A673 (cell line): Measurements from ENCODE around the gene CARMIL1. TPM values are rescaled to one million over a fixed set of nuclear protein-coding genes. Genes with fewer than 3 reads are reported as not detected.

Experiments used
- BruUV-seq: library from RNA; stranded (reverse); fragments of 400-500 nt; replicated peaks from 2 replicates; lab custom pipeline; 2021; lab: Mats Ljungman, UMichigan
- CTCF ChIA-PET: fragments of 300-600 bp; sonication (Branson Sonifier 250); formaldehyde crosslinking; loops from one replicate; lab custom pipeline; 2022; ENCODE audit warnings: antibody characterized with exemption; lab: Charles Lee
- POLR2A ChIA-PET: fragments of 300-600 bp; sonication (Branson Sonifier 250); formaldehyde crosslinking; loops from one replicate; lab custom pipeline; 2022; ENCODE audit warnings: antibody characterized with exemption; ENCODE audit not compliant: low non-redundant PET; lab: Charles Lee
- DNase-seq: peaks from one replicate; pipeline ENCODE4 v3.0.0-alpha.2; 2015; ENCODE audit warnings: low spot score
- H3K27ac ChIP-seq: fragments of 200-600 bp; sonication (generic); 2 replicates; pipeline ENCODE4 v1.5.1; 2016; ENCODE audit warnings: mixed run types, low read depth, mild to moderate bottlenecking, mixed read lengths, antibody characterized with exemption, low read length; ENCODE audit not compliant: poor library complexity, severe bottlenecking
- H3K27me3 ChIP-seq: fragments of 200-600 bp; sonication (generic); replicated peaks from 2 replicates; pipeline ENCODE4 v1.6.1; 2017; ENCODE audit warnings: mixed run types, low read depth, mild to moderate bottlenecking, mixed read lengths, antibody characterized with exemption, low read length; ENCODE audit not compliant: insufficient read depth, poor library complexity
- H3K36me3 ChIP-seq: fragments of 200-600 bp; sonication (generic); 2 replicates; pipeline ENCODE4 v1.6.1; 2016; ENCODE audit warnings: mixed run types, mild to moderate bottlenecking, mixed read lengths, antibody characterized with exemption, low read length; ENCODE audit not compliant: insufficient read depth, poor library complexity, severe bottlenecking
- H3K4me1 ChIP-seq: fragments of 200-600 bp; sonication (generic); 2 replicates; pipeline ENCODE4 v1.6.1; 2017; ENCODE audit warnings: mixed run types, mild to moderate bottlenecking, mixed read lengths, antibody characterized with exemption, low read length; ENCODE audit not compliant: insufficient read depth, poor library complexity, severe bottlenecking
- H3K4me3 ChIP-seq: fragments of 200-600 bp; sonication (generic); 2 replicates; pipeline ENCODE4 v1.5.1; 2016; ENCODE audit warnings: low read depth, mixed run types, mild to moderate bottlenecking, mixed read lengths, low read length; ENCODE audit not compliant: poor library complexity, severe bottlenecking
- H3K9me3 ChIP-seq: fragments of 200-600 bp; sonication (generic); 2 replicates; pipeline ENCODE4 v1.6.1; 2016; ENCODE audit warnings: mixed run types, low read depth, mild to moderate bottlenecking, mixed read lengths, antibody characterized with exemption, low read length; ENCODE audit not compliant: poor library complexity, severe bottlenecking
- EZH2 ChIP-seq: fragments of 200-600 bp; sonication (generic); IDR thresholded peaks from 2 replicates; pipeline ENCODE4 v1.6.1; 2017; ENCODE audit warnings: borderline replicate concordance, low read depth, mild to moderate bottlenecking, mixed read lengths, antibody characterized with exemption, low read length; ENCODE audit not compliant: poor library complexity, severe bottlenecking
- intact Hi-C: fragments of 100-400 bp; cut with micrococcal nuclease; formaldehyde crosslinking; loops from one replicate; pipeline ENCODE4 v1.10.0; 2022; ENCODE audit not compliant: unreplicated experiment
- total RNA-seq: library from RNA; stranded (reverse); gene quantifications from 2 replicates; pipeline ENCODE4 v1.2.3, GENCODE V29; 2021
- TF ChIP-seq, protein P1 (sequence below): fragments of 300-800, 200-600 bp; sonication (generic); conservative IDR thresholded peaks from 2 replicates; pipeline ENCODE4 v1.5.1; 2017; ENCODE audit warnings: low read depth, mild to moderate bottlenecking, antibody characterized with exemption, low read length, moderate library complexity, mixed read lengths

The CARMIL1 gene
- total RNA-seq, 1 experiment from 2014 or later, result 7.2 TPM

GRCh38 chr6:25316626-25317025 lies 37.5 kb downstream of the CARMIL1 start:
- Histone ChIP-seq H3K9me3 (no peaks in the 10 kb centered on the region), H3K4me3 (no peak overlapping the region), H3K36me3 (no peaks in the 10 kb centered on the region), H3K27ac (no peak overlapping the region), H3K27me3 (no peaks in the 10 kb centered on the region), H3K4me1 (peaks cover 36% of the 10 kb centered on the region)
- no peak for DNase-seq
- ChIA-PET POLR2A (no interaction called here), CTCF (no interaction called here)
- no peak for TF ChIP-seq EZH2
- TF ChIP-seq, protein P1, sequence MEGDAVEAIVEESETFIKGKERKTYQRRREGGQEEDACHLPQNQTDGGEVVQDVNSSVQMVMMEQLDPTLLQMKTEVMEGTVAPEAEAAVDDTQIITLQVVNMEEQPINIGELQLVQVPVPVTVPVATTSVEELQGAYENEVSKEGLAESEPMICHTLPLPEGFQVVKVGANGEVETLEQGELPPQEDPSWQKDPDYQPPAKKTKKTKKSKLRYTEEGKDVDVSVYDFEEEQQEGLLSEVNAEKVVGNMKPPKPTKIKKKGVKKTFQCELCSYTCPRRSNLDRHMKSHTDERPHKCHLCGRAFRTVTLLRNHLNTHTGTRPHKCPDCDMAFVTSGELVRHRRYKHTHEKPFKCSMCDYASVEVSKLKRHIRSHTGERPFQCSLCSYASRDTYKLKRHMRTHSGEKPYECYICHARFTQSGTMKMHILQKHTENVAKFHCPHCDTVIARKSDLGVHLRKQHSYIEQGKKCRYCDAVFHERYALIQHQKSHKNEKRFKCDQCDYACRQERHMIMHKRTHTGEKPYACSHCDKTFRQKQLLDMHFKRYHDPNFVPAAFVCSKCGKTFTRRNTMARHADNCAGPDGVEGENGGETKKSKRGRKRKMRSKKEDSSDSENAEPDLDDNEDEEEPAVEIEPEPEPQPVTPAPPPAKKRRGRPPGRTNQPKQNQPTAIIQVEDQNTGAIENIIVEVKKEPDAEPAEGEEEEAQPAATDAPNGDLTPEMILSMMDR, result no peak
- BruUV-seq, result no TSS peak
- intact Hi-C loops, result no loop called here

- Histone ChIP-seq H3K27ac (no peak overlapping the region), H3K4me1 (peaks cover 16% of the 10 kb centered on the region), H3K4me3 (no peak overlapping the region), H3K27me3 (no peaks in the 10 kb centered on the region), H3K9me3 (no peaks in the 10 kb centered on the region), H3K36me3 (no peaks in the 10 kb centered on the region)
- ChIA-PET CTCF (no interaction called here), POLR2A (no interaction called here)
- DNase-seq, result no peak
- TF ChIP-seq EZH2, result no peak
- TF ChIP-seq, protein P1, result no peak
- no TSS peak for BruUV-seq
- intact Hi-C loops, result no loop called here
These were observed 39.4 kb downstream of the CARMIL1 start for GRCh38 chr6:25318589-25318988.

DNA sequence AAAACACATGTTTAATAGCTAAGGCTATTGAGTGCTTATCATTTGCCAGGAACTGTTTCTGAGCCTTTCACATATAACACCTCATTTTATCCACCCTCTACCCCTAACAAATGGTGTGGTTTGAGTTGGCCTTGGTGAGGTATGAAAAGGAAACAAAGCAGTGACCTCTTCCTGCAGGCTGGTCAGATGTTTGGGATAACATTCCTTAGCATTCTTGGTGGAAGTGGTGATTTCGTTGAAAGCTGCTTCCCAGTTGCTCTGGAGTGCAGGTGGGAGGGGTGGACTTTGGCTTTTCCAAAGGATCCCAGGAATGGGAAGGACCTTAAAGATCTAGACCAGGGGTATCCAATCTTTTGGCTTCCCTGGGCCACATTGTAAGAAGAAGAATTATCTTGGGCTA lies 41.3 kb downstream of the CARMIL1 start:
- no peaks in the 10 kb centered on the region for H3K27me3 ChIP-seq
- intact Hi-C loops, result no loop called here
- POLR2A ChIA-PET, result no interaction called here
- no peak overlapping the region for H3K4me3 ChIP-seq
- peaks cover 8% of the 10 kb centered on the region for H3K4me1 ChIP-seq
- CTCF ChIA-PET, result no interaction called here
- no peak overlapping the region for H3K27ac ChIP-seq
- no peaks in the 10 kb centered on the region for H3K9me3 ChIP-seq
- no peak for TF ChIP-seq EZH2
- TF ChIP-seq, protein P1, result no peak
- no TSS peak for BruUV-seq
- DNase-seq, result no peak
- no peaks in the 10 kb centered on the region for H3K36me3 ChIP-seq
